ENCODE measurements around the gene PRR9. TPM values are rescaled to one million over a fixed set of nuclear protein-coding genes. Genes with fewer than 3 reads are reported as not detected.
A peak's percentile ranks its signal among the peaks of the same experiment; 100 is the strongest.

Gene PRR9
- total and polyA plus RNA-seq, 10 donors: not detected

- no peak for DNase-seq
- H3K4me1 ChIP-seq: no peaks in the 10 kb centered on the region
- no peaks in the 10 kb centered on the region for H3K9me3 ChIP-seq
- peaks cover 0 to 19% (median 0%) of the 10 kb centered on the region in 7 donors for H3K27me3 ChIP-seq (replicated peaks in 1 of 7)
- no peak for TF ChIP-seq CTCF (IDR thresholded peaks at IDR 0.05 in 8 of 11, conservative IDR thresholded peaks at IDR 0.05 in 3 of 11)
- no peak for TF ChIP-seq POLR2AphosphoS5 (IDR thresholded peaks at IDR 0.05)
- TF ChIP-seq POLR2A (IDR thresholded peaks at IDR 0.05): no peak
- 30 to 41% (median 39%) methylated on average over 1 of the region's 1 CpG for WGBS, 5 donors
- no peaks in the 10 kb centered on the region for H3K36me3 ChIP-seq
- no peak overlapping the region for H3K27ac ChIP-seq
- intact Hi-C loops (cut with DNase I; ENCODE audit: low total_unique reads): no loop called here
- no peak overlapping the region for H3K4me3 ChIP-seq
Measured at GRCh38 chr1:153253693-153254092, 36.3 kb downstream of the PRR9 start.

DNA sequence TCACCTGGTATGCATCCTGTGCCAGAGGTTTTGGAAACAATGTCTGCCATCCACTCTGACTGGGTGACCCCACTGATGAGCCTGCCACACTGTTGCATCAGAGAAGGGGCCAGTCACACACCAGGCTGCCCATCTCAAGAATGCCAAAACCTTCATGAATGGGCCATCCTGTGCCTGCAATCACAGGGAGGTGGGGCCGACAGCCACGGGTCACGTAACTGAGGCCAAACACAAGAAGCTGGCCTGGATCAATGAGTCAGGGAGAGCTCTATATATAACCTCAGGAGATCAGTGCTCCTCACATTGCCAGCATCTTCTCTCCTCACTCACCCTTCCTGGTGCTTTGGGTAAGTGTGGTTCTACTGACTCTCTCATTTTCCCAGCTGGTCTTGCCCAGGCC is 42.0 kb downstream of the PRR9 start, which contains the start of gene LORICRIN:
Gene LORICRIN (plus strand): TSS at position 301 of the 400 bp plus-strand sequence. CDS start 1,263 bp downstream, outside the sequence.
- Histone ChIP-seq H3K36me3 (no peaks in the 10 kb centered on the region), H3K27me3 (replicated peaks in 1 of 7) (peaks cover 0 to 54% (median 41%) of the 10 kb centered on the region in 7 donors), H3K4me1 (peaks cover 9 to 35% (median 25%) of the 10 kb centered on the region in 6 donors), H3K4me3 (peak within 1 kb of the TSS in 3 of 8 donors; percentile 46 to 66 (median 51)), H3K9me3 (no peaks in the 10 kb centered on the region), H3K27ac (no peak within 1 kb of the TSS)
- no peak for TF ChIP-seq POLR2A (IDR thresholded peaks at IDR 0.05)
- TF ChIP-seq CTCF (IDR thresholded peaks at IDR 0.05 in 8 of 11, conservative IDR thresholded peaks at IDR 0.05 in 3 of 11): no peak
- no peak for TF ChIP-seq POLR2AphosphoS5 (IDR thresholded peaks at IDR 0.05)
- intact Hi-C loops (cut with DNase I; ENCODE audit: low total_unique reads): no loop called here
- no peak for DNase-seq
- 87 to 94% (median 89%) methylated on average over 3 of the region's 3 CpGs for WGBS, 5 donors

GRCh38 chr1:153260585-153261280 is 43.3 kb downstream of the PRR9 start:
- no peak for DNase-seq
- Histone ChIP-seq H3K4me1 (peaks cover 9 to 35% (median 25%) of the 10 kb centered on the region in 6 donors), H3K4me3 (peak overlapping the region; percentile 21 to 66 (median 36)), H3K27me3 (replicated peaks in 1 of 7) (peaks cover 0 to 67% (median 46%) of the 10 kb centered on the region in 7 donors), H3K27ac (peak overlapping the region in 1 of 8 donors; percentile 22), H3K9me3 (no peaks in the 10 kb centered on the region), H3K36me3 (no peaks in the 10 kb centered on the region)
- TF ChIP-seq CTCF (IDR thresholded peaks at IDR 0.05 in 8 of 11, conservative IDR thresholded peaks at IDR 0.05 in 3 of 11): no peak
- whole genome bisulfite sequencing, 5 donors: 4 to 10% (median 8%) methylated on average over 24 to 45 of the region's 45 CpGs
- intact Hi-C loops (cut with DNase I; ENCODE audit: low total_unique reads): no loop called here

- H3K4me1 ChIP-seq: peaks cover 9 to 35% (median 25%) of the 10 kb centered on the region in 6 donors
- intact Hi-C loops (cut with DNase I; ENCODE audit: low total_unique reads): no loop called here
- peaks cover 0 to 74% (median 46%) of the 10 kb centered on the region in 7 donors for H3K27me3 ChIP-seq (replicated peaks in 1 of 7)
- peak overlapping the region in 1 of 8 donors; percentile 22 for H3K27ac ChIP-seq
- DNase-seq: peak; percentile 75
- no peaks in the 10 kb centered on the region for H3K36me3 ChIP-seq
- TF ChIP-seq POLR2A (IDR thresholded peaks at IDR 0.05) (no peak), CTCF (IDR thresholded peaks at IDR 0.05 in 8 of 11, conservative IDR thresholded peaks at IDR 0.05 in 3 of 11) (no peak), POLR2AphosphoS5 (IDR thresholded peaks at IDR 0.05) (no peak)
- 2 to 4% (median 3%) methylated on average over 36 to 80 of the region's 80 CpGs for WGBS, 5 donors
- H3K4me3 ChIP-seq: peak overlapping the region; percentile 21 to 66 (median 36)
- H3K9me3 ChIP-seq: no peaks in the 10 kb centered on the region
Measured at GRCh38 chr1:153261281-153262069, 44.1 kb downstream of the PRR9 start.
